D721Med (cell line): ENCODE measurements around the gene FAM131A.

Experiments used
- DNase-seq: peaks from one replicate; pipeline ENCODE4 v3.0.0; 2011; ENCODE audit warnings: low spot score; ENCODE audit not compliant: insufficient read length
- FAIRE-seq: peaks from 2 replicates; lab custom pipeline; 2011; peaks lifted over from hg19 to GRCh38; lab: Jason Lieb, UNC
- CTCF ChIP-seq: IDR thresholded peaks from 2 replicates; pipeline ENCODE4 v1.5.1; 2012; ENCODE audit warnings: mild to moderate bottlenecking, control low read depth; ENCODE audit not compliant: insufficient read depth; ENCODE audit errors: missing control alignments

FAM131A gene

GRCh38 chr3:184317201-184317600, 20.2 kb upstream of the FAM131A start:
- TF ChIP-seq CTCF: no peak
- no peak for FAIRE-seq
- DNase-seq: no peak

- no peak for TF ChIP-seq CTCF
- no peak for FAIRE-seq
- DNase-seq: no peak
Observed at GRCh38 chr3:184320104-184320445, 17.3 kb upstream of the FAM131A start.

GRCh38 chr3:184321666-184322065, 15.7 kb upstream of the FAM131A start:
- FAIRE-seq (no peak), DNase-seq (no peak)
- TF ChIP-seq CTCF: no peak

GRCh38 chr3:184322731-184323487, 14.5 kb upstream of the FAM131A start:
- TF ChIP-seq CTCF: no peak
- FAIRE-seq: no peak

GRCh38 chr3:184323696-184324095, 13.7 kb upstream of the FAM131A start:
- no peak for FAIRE-seq
- TF ChIP-seq CTCF: no peak
- no peak for DNase-seq

More at GRCh38 chr3:184322731-184323487, 14.5 kb upstream of the FAM131A start:
- DNase-seq: peak; percentile 5

- peak; percentile 5 for DNase-seq
- TF ChIP-seq CTCF: no peak
- FAIRE-seq: no peak
Observed at GRCh38 chr3:184325269-184325668, 12.1 kb upstream of the FAM131A start.

GRCh38 chr3:184325715-184326369, 11.6 kb upstream of the FAM131A start:
- TF ChIP-seq CTCF: no peak
- FAIRE-seq (no peak), DNase-seq (peak; percentile 10)
